HCT116 (cell line): ENCODE data around the gene AQP5.

Experiments used
- CEBPB ChIP-seq: IDR thresholded peaks from 2 replicates; pipeline ENCODE4 v1.6.1; 2012; ENCODE audit warnings: low read depth
- EZH2 ChIP-seq: fragments of 200-600 bp; sonication (generic); IDR thresholded peaks from 2 replicates; pipeline ENCODE4 v1.6.1; 2017; ENCODE audit warnings: antibody characterized with exemption, mixed run types
- POLR2A ChIP-seq: IDR thresholded peaks from 2 replicates; pipeline ENCODE4 v1.7.0; 2011; ENCODE audit warnings: borderline replicate concordance; ENCODE audit not compliant: insufficient read depth, insufficient read length; ENCODE audit errors: extremely low read depth
- TF ChIP-seq, protein P1 (sequence below), 3 experiments: fragments of 200-600 bp in 1 of 3; sonication (generic) in 1 of 3; IDR thresholded peaks in 2 of 3; conservative IDR thresholded peaks in 1 of 3; 2 replicates each; pipeline ENCODE4 v1.5.1; 2012 to 2017; ENCODE audit warnings: low read depth in 2 of 3, low read length in 2 of 3, antibody characterized with exemption in 1 of 3, borderline replicate concordance in 1 of 3, control low read depth in 1 of 3, mild to moderate bottlenecking in 1 of 3, mixed read lengths in 1 of 3, mixed run types in 1 of 3, moderate library complexity in 1 of 3; ENCODE audit not compliant: insufficient read depth in 1 of 3
- TF ChIP-seq, protein P2 (sequence below): IDR thresholded peaks from 2 replicates; pipeline ENCODE4 v1.6.1; 2012; ENCODE audit warnings: low read depth
- TF ChIP-seq, protein P3 (sequence below): IDR thresholded peaks from 2 replicates; pipeline ENCODE4 v1.6.1; 2012

- TF ChIP-seq, protein P1, sequence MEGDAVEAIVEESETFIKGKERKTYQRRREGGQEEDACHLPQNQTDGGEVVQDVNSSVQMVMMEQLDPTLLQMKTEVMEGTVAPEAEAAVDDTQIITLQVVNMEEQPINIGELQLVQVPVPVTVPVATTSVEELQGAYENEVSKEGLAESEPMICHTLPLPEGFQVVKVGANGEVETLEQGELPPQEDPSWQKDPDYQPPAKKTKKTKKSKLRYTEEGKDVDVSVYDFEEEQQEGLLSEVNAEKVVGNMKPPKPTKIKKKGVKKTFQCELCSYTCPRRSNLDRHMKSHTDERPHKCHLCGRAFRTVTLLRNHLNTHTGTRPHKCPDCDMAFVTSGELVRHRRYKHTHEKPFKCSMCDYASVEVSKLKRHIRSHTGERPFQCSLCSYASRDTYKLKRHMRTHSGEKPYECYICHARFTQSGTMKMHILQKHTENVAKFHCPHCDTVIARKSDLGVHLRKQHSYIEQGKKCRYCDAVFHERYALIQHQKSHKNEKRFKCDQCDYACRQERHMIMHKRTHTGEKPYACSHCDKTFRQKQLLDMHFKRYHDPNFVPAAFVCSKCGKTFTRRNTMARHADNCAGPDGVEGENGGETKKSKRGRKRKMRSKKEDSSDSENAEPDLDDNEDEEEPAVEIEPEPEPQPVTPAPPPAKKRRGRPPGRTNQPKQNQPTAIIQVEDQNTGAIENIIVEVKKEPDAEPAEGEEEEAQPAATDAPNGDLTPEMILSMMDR (IDR thresholded peaks at IDR 0.05 in 2 of 3, conservative IDR thresholded peaks at IDR 0.05 in 1 of 3; ENCODE audit: borderline replicate concordance in 1 of 3, insufficient read depth in 1 of 3, low read depth in 2 of 3, low read length in 2 of 3) = no peak
- TF ChIP-seq CEBPB = no peak
- TF ChIP-seq, protein P2, sequence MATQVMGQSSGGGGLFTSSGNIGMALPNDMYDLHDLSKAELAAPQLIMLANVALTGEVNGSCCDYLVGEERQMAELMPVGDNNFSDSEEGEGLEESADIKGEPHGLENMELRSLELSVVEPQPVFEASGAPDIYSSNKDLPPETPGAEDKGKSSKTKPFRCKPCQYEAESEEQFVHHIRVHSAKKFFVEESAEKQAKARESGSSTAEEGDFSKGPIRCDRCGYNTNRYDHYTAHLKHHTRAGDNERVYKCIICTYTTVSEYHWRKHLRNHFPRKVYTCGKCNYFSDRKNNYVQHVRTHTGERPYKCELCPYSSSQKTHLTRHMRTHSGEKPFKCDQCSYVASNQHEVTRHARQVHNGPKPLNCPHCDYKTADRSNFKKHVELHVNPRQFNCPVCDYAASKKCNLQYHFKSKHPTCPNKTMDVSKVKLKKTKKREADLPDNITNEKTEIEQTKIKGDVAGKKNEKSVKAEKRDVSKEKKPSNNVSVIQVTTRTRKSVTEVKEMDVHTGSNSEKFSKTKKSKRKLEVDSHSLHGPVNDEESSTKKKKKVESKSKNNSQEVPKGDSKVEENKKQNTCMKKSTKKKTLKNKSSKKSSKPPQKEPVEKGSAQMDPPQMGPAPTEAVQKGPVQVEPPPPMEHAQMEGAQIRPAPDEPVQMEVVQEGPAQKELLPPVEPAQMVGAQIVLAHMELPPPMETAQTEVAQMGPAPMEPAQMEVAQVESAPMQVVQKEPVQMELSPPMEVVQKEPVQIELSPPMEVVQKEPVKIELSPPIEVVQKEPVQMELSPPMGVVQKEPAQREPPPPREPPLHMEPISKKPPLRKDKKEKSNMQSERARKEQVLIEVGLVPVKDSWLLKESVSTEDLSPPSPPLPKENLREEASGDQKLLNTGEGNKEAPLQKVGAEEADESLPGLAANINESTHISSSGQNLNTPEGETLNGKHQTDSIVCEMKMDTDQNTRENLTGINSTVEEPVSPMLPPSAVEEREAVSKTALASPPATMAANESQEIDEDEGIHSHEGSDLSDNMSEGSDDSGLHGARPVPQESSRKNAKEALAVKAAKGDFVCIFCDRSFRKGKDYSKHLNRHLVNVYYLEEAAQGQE = no peak
- no peak for TF ChIP-seq POLR2A
- TF ChIP-seq, protein P3, sequence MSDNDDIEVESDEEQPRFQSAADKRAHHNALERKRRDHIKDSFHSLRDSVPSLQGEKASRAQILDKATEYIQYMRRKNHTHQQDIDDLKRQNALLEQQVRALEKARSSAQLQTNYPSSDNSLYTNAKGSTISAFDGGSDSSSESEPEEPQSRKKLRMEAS = no peak
- no peak for TF ChIP-seq EZH2
Measured at GRCh38 chr12:49952391-49953055, 9.1 kb upstream of the AQP5 start.
